H1 (cell line): ENCODE measurements around the gene ZBTB20. TPM values are rescaled to one million over a fixed set of nuclear protein-coding genes. Genes with fewer than 3 reads are reported as not detected.

ENCODE experiments used
- CTCF ChIA-PET: fragments of 300-600 bp; sonication (Branson Sonifier 250); formaldehyde crosslinking; loops from one replicate; lab custom pipeline; 2021; ENCODE audit not compliant: partially characterized antibody; lab: Charles Lee
- POLR2A ChIA-PET: fragments of 300-600 bp; sonication (Branson Sonifier 250); formaldehyde crosslinking; loops from one replicate; lab custom pipeline; 2021; ENCODE audit warnings: inconsistent platforms; ENCODE audit not compliant: partially characterized antibody; lab: Charles Lee
- DNase-seq, 2 experiments: peaks; one replicate each; pipeline versions ENCODE4 v3.0.0 to v3.0.0-alpha.2; 2010 to 2022; ENCODE audit warnings: low spot score in 2 of 2, low read depth in 1 of 2, mixed read lengths in 1 of 2
- FAIRE-seq: peaks from 2 replicates; lab custom pipeline; 2011; peaks lifted over from hg19 to GRCh38; lab: Jason Lieb, UNC
- H2AFZ ChIP-seq: 2 replicates; pipeline ENCODE4 v1.8.1; 2012; ENCODE audit warnings: low read length, inconsistent platforms
- H2AK5ac ChIP-seq: 2 replicates; pipeline ENCODE4 v1.6.1; 2013; ENCODE audit warnings: low read depth, low read length
- H2BK120ac ChIP-seq: replicated peaks from 2 replicates; pipeline ENCODE3; 2013; ENCODE audit warnings: low read depth, low read length, inconsistent platforms
- H2BK12ac ChIP-seq: 2 replicates; pipeline ENCODE4 v1.6.1; 2013; ENCODE audit warnings: low read depth, low read length
- H2BK15ac ChIP-seq: 2 replicates; pipeline ENCODE4 v1.6.1; 2013; ENCODE audit warnings: low read length
- H2BK20ac ChIP-seq: 2 replicates; pipeline ENCODE4 v1.6.1; 2013; ENCODE audit warnings: low read length
- H2BK5ac ChIP-seq: 2 replicates; pipeline ENCODE4 v1.6.1; 2013; ENCODE audit warnings: low read depth, low read length
- H3K14ac ChIP-seq: 2 replicates; pipeline ENCODE4 v1.6.1; 2013; ENCODE audit warnings: inconsistent platforms; ENCODE audit not compliant: insufficient read length
- H3K18ac ChIP-seq: 2 replicates; pipeline ENCODE4 v1.6.1; 2013; ENCODE audit warnings: low read length; ENCODE audit errors: extremely low read depth
- H3K23ac ChIP-seq: 2 replicates; pipeline ENCODE4 v1.6.1; 2013; ENCODE audit warnings: inconsistent platforms; ENCODE audit not compliant: insufficient read length
- H3K23me2 ChIP-seq: 2 replicates; pipeline ENCODE4 v1.6.1; 2013; ENCODE audit warnings: low read depth, low read length
- H3K27ac ChIP-seq: 2 replicates; pipeline ENCODE4 v1.6.1; 2011; ENCODE audit warnings: low read depth, low read length, inconsistent platforms
- H3K27me3 ChIP-seq, 4 experiments: replicated peaks in 1 of 4; 1 replicate in 1 of 4; 2 replicates in 3 of 4; pipeline versions ENCODE4 v1.6.1 to v1.8.1; 2011 to 2013; ENCODE audit warnings: low read length in 3 of 4, mild to moderate bottlenecking in 3 of 4, inconsistent platforms in 2 of 4, mixed read lengths in 2 of 4, moderate library complexity in 1 of 4; ENCODE audit not compliant: control insufficient read depth in 3 of 4, insufficient read depth in 3 of 4; ENCODE audit errors: extremely low read depth in 1 of 4
- H3K36me3 ChIP-seq, 4 experiments: 2 replicates each; pipeline versions ENCODE4 v1.6.1 to v1.8.1; 2011 to 2013; ENCODE audit warnings: mild to moderate bottlenecking in 4 of 4, low read length in 3 of 4, moderate library complexity in 2 of 4, control low read depth in 1 of 4, inconsistent platforms in 1 of 4; ENCODE audit not compliant: insufficient read depth in 4 of 4, control insufficient read depth in 2 of 4
- H3K4ac ChIP-seq: replicated peaks from 2 replicates; pipeline ENCODE3; 2013; ENCODE audit warnings: low read length, low read depth, mixed read lengths, inconsistent platforms; ENCODE audit not compliant: insufficient read length
- H3K4me1 ChIP-seq, 4 experiments: replicated peaks in 1 of 4; 1 replicate in 1 of 4; 2 replicates in 3 of 4; pipeline versions ENCODE4 v1.6.1 to v1.8.1; 2011 to 2013; ENCODE audit warnings: low read length in 3 of 4, inconsistent platforms in 2 of 4, mixed read lengths in 1 of 4; ENCODE audit not compliant: insufficient read depth in 4 of 4, control insufficient read depth in 3 of 4
- H3K4me2 ChIP-seq, 2 experiments: 2 replicates each; pipeline versions ENCODE4 v1.6.1 to v1.8.1; 2011 to 2013; ENCODE audit warnings: low read depth in 2 of 2, low read length in 2 of 2, control low read depth in 1 of 2, inconsistent platforms in 1 of 2, mild to moderate bottlenecking in 1 of 2; ENCODE audit not compliant: insufficient read depth in 1 of 2
- H3K4me3 ChIP-seq, 4 experiments: fragments of 200-600, 300-600 bp in 1 of 4; sonication (generic), shearing (Covaris generic), sonication (Bioruptor Twin) in 1 of 4; 2 replicates each; pipeline versions ENCODE4 v1.5.1 to v1.8.1; 2011 to 2016; ENCODE audit warnings: low read length in 4 of 4, low read depth in 3 of 4, control low read depth in 2 of 4, inconsistent platforms in 2 of 4, mild to moderate bottlenecking in 2 of 4, mixed read lengths in 1 of 4, moderate library complexity in 1 of 4; ENCODE audit not compliant: insufficient read depth in 2 of 4; ENCODE audit errors: extremely low read depth in 1 of 4
- H3K56ac ChIP-seq: replicated peaks from 2 replicates; pipeline ENCODE3; 2013; ENCODE audit warnings: low read depth, mild to moderate bottlenecking, mixed read lengths, low read length, inconsistent platforms; ENCODE audit not compliant: insufficient read length
- H3K79me1 ChIP-seq: 2 replicates; pipeline ENCODE4 v1.6.1; 2013; ENCODE audit warnings: low read depth, low read length, control low read depth
- H3K79me2 ChIP-seq, 2 experiments: 2 replicates each; pipeline versions ENCODE4 v1.6.1 to v1.8.1; 2012 to 2013; ENCODE audit warnings: low read length in 2 of 2, mild to moderate bottlenecking in 2 of 2, inconsistent platforms in 1 of 2; ENCODE audit not compliant: insufficient read depth in 2 of 2, control insufficient read depth in 1 of 2
- H3K9ac ChIP-seq, 4 experiments: replicated peaks in 1 of 4; 1 replicate in 1 of 4; 2 replicates in 3 of 4; pipeline versions ENCODE4 v1.6.1 to v1.8.1; 2011 to 2013; ENCODE audit warnings: low read depth in 3 of 4, low read length in 3 of 4, control low read depth in 2 of 4, mild to moderate bottlenecking in 2 of 4, moderate library complexity in 2 of 4, inconsistent platforms in 1 of 4; ENCODE audit errors: extremely low read depth in 1 of 4
- H3K9me3 ChIP-seq, 2 experiments: 2 replicates each; pipeline versions ENCODE4 v1.6.1 to v1.8.1; 2012 to 2013; ENCODE audit warnings: mild to moderate bottlenecking in 2 of 2, moderate library complexity in 2 of 2, control low read depth in 1 of 2, inconsistent platforms in 1 of 2, low read depth in 1 of 2, low read length in 1 of 2, mixed read lengths in 1 of 2; ENCODE audit not compliant: insufficient read depth in 2 of 2
- H4K20me1 ChIP-seq, 2 experiments: replicated peaks in 1 of 2; 2 replicates each; pipeline versions ENCODE3 to v1.8.1; 2011 to 2013; ENCODE audit warnings: inconsistent platforms in 2 of 2, low read length in 2 of 2, mild to moderate bottlenecking in 1 of 2; ENCODE audit not compliant: insufficient read depth in 2 of 2, control insufficient read depth in 1 of 2
- H4K5ac ChIP-seq: 2 replicates; pipeline ENCODE4 v1.6.1; 2013; ENCODE audit warnings: low read length, low read depth, mixed read lengths, inconsistent platforms; ENCODE audit not compliant: insufficient read length
- H4K8ac ChIP-seq: 2 replicates; pipeline ENCODE4 v1.8.0; 2013; ENCODE audit warnings: mild to moderate bottlenecking, moderate library complexity, low read length, inconsistent platforms; ENCODE audit not compliant: insufficient read depth; ENCODE audit errors: extremely low read depth
- H4K91ac ChIP-seq: replicated peaks from 2 replicates; pipeline ENCODE3; 2013; ENCODE audit warnings: low read length, mixed read lengths, inconsistent platforms; ENCODE audit not compliant: insufficient read length
- EZH2 ChIP-seq: fragments of 200-600 bp; sonication (generic); IDR thresholded peaks from 2 replicates; pipeline ENCODE4 v1.7.1; 2012; ENCODE audit warnings: low read depth, mild to moderate bottlenecking, moderate library complexity, low read length, inconsistent platforms; ENCODE audit not compliant: severe bottlenecking
- GABPA ChIP-seq: IDR thresholded peaks from 2 replicates; pipeline ENCODE4 v1.6.1; 2011; ENCODE audit warnings: mild to moderate bottlenecking, low read length, moderate library complexity, borderline replicate concordance; ENCODE audit not compliant: insufficient read depth
- JUN ChIP-seq: IDR thresholded peaks from 2 replicates; pipeline ENCODE4 v1.6.1; 2011; ENCODE audit warnings: low read depth, mild to moderate bottlenecking, improper control_type of control experiment, low read length
- JUND ChIP-seq: IDR thresholded peaks from 2 replicates; pipeline ENCODE4 v1.6.1; 2011; ENCODE audit warnings: mild to moderate bottlenecking, improper control_type of control experiment, low read length
- RAD21 ChIP-seq, 2 experiments: IDR thresholded peaks in 1 of 2; conservative IDR thresholded peaks in 1 of 2; 2 replicates each; pipeline ENCODE4 v1.6.1; 2011; ENCODE audit warnings: low read depth in 2 of 2, low read length in 2 of 2, improper control_type of control experiment in 1 of 2, inconsistent platforms in 1 of 2, mild to moderate bottlenecking in 1 of 2, moderate library complexity in 1 of 2
- SP4 ChIP-seq: IDR thresholded peaks from 2 replicates; pipeline ENCODE4 v1.6.1; 2012; ENCODE audit warnings: low read length, inconsistent platforms
- SUZ12 ChIP-seq: fragments of 200-600 bp; sonication (generic); IDR thresholded peaks from 2 replicates; pipeline ENCODE4 v1.6.1; 2012; ENCODE audit warnings: mild to moderate bottlenecking, inconsistent platforms, low read length, moderate library complexity, mixed read lengths
- TBP ChIP-seq: IDR thresholded peaks from 2 replicates; pipeline ENCODE4 v1.6.1; 2011; ENCODE audit warnings: low read depth, low read length, improper control_type of control experiment
- WGBS, 2 experiments: shearing (Covaris generic) in 1 of 2; methylation state at CpG; one replicate each; pipeline versions ENCODE4 v1.1.6 to v1.1.7; 2013 to 2015; ENCODE audit warnings: low lambda C conversion rate in 2 of 2, mixed read lengths in 2 of 2, inconsistent platforms in 1 of 2, low coverage in 1 of 2, missing lambda C conversion rate in 1 of 2; ENCODE audit not compliant: insufficient replicate concordance in 2 of 2, insufficient coverage in 1 of 2, insufficient read length in 1 of 2; ENCODE audit errors: extremely low coverage in 1 of 2, missing lambda C conversion rate in 1 of 2; 5-methylcytosine and 5-hydroxymethylcytosine counted together
- polyA plus RNA-seq, 7 experiments: library from polyadenylated mRNA; depleted of rRNA in 3 of 7; stranded (reverse) in 5 of 7; unstranded in 2 of 7; fragments of >200 nt in 5 of 7; fragments of 200-250 nt in 2 of 7; gene quantifications; 1 replicate in 5 of 7; 2 replicates in 1 of 7; 4 replicates in 1 of 7; pipeline versions ENCODE4 v1.2.1 to v1.2.3, GENCODE V29; 2011 to 2013; ENCODE audit warnings: missing spikeins in 2 of 7, mixed read lengths in 2 of 7
- total RNA-seq: library from RNA; stranded (reverse); fragmentation: NEBNext Ultra II Directional; extraction: Animal tissue kit (Norgen Biotek cat#: 25700); gene quantifications from 2 replicates; pipeline ENCODE4 v1.2.1, GENCODE V29; 2021
- TF ChIP-seq, protein P1 (sequence below): IDR thresholded peaks from 2 replicates; pipeline ENCODE4 v1.6.1; 2011; ENCODE audit warnings: low read depth, mild to moderate bottlenecking, low read length; ENCODE audit not compliant: insufficient read depth
- TF ChIP-seq, protein P2 (sequence below): IDR thresholded peaks from 2 replicates; pipeline ENCODE4 v1.6.1; 2012; ENCODE audit warnings: inconsistent platforms

The ZBTB20 gene
- total and polyA plus RNA-seq, 2 of the 8 experiments (the other 6 are each of a cell fraction or from before 2014, with no cell fraction given): 0.35 to 1.3 TPM

DNA sequence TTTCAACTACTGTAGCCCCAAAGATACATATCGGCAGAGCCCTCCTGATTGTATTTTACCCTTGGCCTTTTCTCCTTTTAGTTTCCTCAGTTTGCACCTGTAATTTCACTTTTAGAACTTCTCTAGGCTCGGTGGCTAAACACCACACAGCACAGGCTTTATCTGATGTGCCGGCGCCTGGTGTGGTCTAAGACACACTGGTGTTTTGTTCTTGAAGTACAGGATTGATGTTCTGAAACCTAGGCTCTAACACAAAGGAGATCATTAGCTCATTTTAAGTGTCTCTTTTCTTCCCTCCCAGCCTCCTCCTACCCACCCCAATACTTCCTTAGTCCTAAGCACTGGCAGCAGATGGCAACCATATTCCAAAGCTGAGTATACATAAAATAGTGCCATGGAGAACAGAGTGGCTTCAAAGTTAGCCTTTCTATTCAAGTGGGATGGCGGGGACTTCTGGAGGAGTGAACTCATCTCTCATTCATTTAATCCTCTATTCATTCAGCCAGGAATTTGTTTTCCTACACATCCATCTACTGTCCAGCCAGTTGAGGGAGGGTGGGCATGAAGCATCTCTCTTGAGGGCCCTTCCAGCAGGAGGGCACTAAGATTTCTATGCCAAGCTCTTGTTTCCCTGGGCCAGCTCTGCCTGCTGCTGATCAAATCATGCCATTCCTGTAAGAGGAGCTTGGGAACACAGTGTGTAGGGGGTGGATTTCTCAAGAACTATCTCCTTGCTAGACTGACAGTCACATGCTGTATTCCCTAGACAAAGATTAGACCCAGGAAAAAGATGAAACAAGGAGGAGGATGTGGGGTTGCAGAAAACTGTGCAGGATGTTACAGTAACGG is 782.1 kb downstream of the ZBTB20 start:
- H2AK5ac ChIP-seq: no peak overlapping the region
- no peak overlapping the region for H4K5ac ChIP-seq
- H3K18ac ChIP-seq: no peak overlapping the region
- no peak overlapping the region; a peak in 1 of 7 replicates for H3K9ac ChIP-seq
- H3K14ac ChIP-seq: no peak overlapping the region
- no peak overlapping the region for H3K4me3 ChIP-seq
- H4K8ac ChIP-seq: no peak overlapping the region
- no peaks in the 10 kb centered on the region for H3K79me1 ChIP-seq
- no peaks in the 10 kb centered on the region for H3K27me3 ChIP-seq
- DNase-seq (no peak), FAIRE-seq (no peak)
- H2AFZ ChIP-seq: no peak overlapping the region
- H2BK15ac ChIP-seq: no peak overlapping the region
- no peak overlapping the region for H2BK120ac ChIP-seq
- no peak overlapping the region for H3K27ac ChIP-seq
- 86% methylated on average over 6 of the region's 6 CpGs; no CpG with 5 or more reads in 1 of the 2 experiments for WGBS, 2 experiments
- TF ChIP-seq SP4 (no peak), JUND (no peak), GABPA (no peak), RAD21 (IDR thresholded peaks at IDR 0.05 in 1 of 2, conservative IDR thresholded peaks at IDR 0.05 in 1 of 2; ENCODE audit: low read depth in 2 of 2, low read length in 2 of 2) (no peak), JUN (no peak), EZH2 (no peak), SUZ12 (no peak), TBP (no peak)
- TF ChIP-seq, protein P1, sequence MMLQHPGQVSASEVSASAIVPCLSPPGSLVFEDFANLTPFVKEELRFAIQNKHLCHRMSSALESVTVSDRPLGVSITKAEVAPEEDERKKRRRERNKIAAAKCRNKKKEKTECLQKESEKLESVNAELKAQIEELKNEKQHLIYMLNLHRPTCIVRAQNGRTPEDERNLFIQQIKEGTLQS: no peak
- TF ChIP-seq, protein P2, sequence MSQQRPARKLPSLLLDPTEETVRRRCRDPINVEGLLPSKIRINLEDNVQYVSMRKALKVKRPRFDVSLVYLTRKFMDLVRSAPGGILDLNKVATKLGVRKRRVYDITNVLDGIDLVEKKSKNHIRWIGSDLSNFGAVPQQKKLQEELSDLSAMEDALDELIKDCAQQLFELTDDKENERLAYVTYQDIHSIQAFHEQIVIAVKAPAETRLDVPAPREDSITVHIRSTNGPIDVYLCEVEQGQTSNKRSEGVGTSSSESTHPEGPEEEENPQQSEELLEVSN: no peak
- H2BK20ac ChIP-seq: no peak overlapping the region
- H3K79me2 ChIP-seq: no peaks in the 10 kb centered on the region
- no peaks in the 10 kb centered on the region for H3K9me3 ChIP-seq
- H2BK12ac ChIP-seq: no peak overlapping the region
- H3K4me1 ChIP-seq: no peaks in the 10 kb centered on the region
- H3K4me2 ChIP-seq: no peak overlapping the region
- no peak overlapping the region for H3K56ac ChIP-seq
- H4K20me1 ChIP-seq: no peaks in the 10 kb centered on the region
- no peak overlapping the region for H3K23ac ChIP-seq
- POLR2A ChIA-PET: no interaction called here
- H4K91ac ChIP-seq: no peak overlapping the region
- no peaks in the 10 kb centered on the region for H3K23me2 ChIP-seq
- H3K4ac ChIP-seq: no peak overlapping the region
- H2BK5ac ChIP-seq: no peak overlapping the region
- no peaks in the 10 kb centered on the region for H3K36me3 ChIP-seq
- CTCF ChIA-PET: interaction anchor here (0.9 to 5.1 kb wide), 13 partner anchors 8 to 215 kb away, joined by 3 to 30 read pairs (median 4); no protein-coding TSS in a partner anchor
